ENCODE results near the gene PACSIN2. TPM values are rescaled to one million over a fixed set of nuclear protein-coding genes. Genes with fewer than 3 reads are reported as not detected.

The PACSIN2 gene
- total RNA-seq, 1 experiment from 2014 or later: 103 TPM

DNA sequence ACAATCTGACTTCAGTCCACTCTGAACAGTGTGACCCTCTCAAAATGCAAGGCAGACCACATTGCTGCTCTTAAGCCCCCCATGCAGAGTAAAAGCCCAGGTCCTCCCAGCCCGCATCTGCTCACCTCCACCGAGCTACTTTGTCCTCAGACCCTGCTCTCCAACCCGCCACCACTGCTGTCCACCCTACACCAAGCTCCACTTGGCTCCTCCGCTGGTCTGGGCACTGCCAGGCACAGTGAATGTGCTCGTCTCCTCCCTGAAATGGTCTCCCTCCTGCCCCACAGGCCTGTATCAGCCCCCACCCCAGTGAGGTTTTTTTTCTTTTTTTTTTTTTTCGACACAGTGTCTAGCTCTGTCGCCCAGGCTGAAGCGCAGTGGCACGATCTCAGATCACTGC is 90.5 kb downstream of the PACSIN2 start:
- Histone ChIP-seq H4K20me1 (ENCODE audit: insufficient read depth) (peaks cover 14% of the 10 kb centered on the region), H3K4me2 (no peak overlapping the region), H2AFZ (no peak overlapping the region), H3K9me3 (ENCODE audit: insufficient read depth, low read depth) (no peaks in the 10 kb centered on the region), H3K4me1 (replicated peaks; ENCODE audit: insufficient read depth) (peaks cover 55% of the 10 kb centered on the region), H3K79me2 (ENCODE audit: low read depth) (peaks cover 86% of the 10 kb centered on the region), H3K27me3 (ENCODE audit: insufficient read depth, low read depth) (no peaks in the 10 kb centered on the region), H3K9me2 (ENCODE audit: insufficient read depth) (no peaks in the 10 kb centered on the region), H3K4me3 (no peak overlapping the region), H3F3A (ENCODE audit: insufficient read depth, low read depth) (peaks cover 57% of the 10 kb centered on the region), H3K27ac (no peak overlapping the region), H3K36me3 (ENCODE audit: low read depth) (no peaks in the 10 kb centered on the region)
- DNase-seq: no peak
- ChIA-PET POLR2A (ENCODE audit: unreplicated experiment) (interaction anchor here (0.7 kb wide), 1 partner anchor 303 kb away, joined by 6 read pairs; no protein-coding TSS in a partner anchor), CTCF (no interaction called here)
- no TSS peak for BruUV-seq (replicated peaks)
- no peak for TF ChIP-seq EZH2 (IDR thresholded peaks at IDR 0.05; ENCODE audit: low read depth)
- TF ChIP-seq, protein P1, sequence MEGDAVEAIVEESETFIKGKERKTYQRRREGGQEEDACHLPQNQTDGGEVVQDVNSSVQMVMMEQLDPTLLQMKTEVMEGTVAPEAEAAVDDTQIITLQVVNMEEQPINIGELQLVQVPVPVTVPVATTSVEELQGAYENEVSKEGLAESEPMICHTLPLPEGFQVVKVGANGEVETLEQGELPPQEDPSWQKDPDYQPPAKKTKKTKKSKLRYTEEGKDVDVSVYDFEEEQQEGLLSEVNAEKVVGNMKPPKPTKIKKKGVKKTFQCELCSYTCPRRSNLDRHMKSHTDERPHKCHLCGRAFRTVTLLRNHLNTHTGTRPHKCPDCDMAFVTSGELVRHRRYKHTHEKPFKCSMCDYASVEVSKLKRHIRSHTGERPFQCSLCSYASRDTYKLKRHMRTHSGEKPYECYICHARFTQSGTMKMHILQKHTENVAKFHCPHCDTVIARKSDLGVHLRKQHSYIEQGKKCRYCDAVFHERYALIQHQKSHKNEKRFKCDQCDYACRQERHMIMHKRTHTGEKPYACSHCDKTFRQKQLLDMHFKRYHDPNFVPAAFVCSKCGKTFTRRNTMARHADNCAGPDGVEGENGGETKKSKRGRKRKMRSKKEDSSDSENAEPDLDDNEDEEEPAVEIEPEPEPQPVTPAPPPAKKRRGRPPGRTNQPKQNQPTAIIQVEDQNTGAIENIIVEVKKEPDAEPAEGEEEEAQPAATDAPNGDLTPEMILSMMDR (conservative IDR thresholded peaks at IDR 0.05): no peak
- intact Hi-C loops (cut with micrococcal nuclease; ENCODE audit: unreplicated experiment): loop anchor here (5.0 kb wide), 1 partner anchor 203 kb away; no protein-coding TSS in a partner anchor

DNA sequence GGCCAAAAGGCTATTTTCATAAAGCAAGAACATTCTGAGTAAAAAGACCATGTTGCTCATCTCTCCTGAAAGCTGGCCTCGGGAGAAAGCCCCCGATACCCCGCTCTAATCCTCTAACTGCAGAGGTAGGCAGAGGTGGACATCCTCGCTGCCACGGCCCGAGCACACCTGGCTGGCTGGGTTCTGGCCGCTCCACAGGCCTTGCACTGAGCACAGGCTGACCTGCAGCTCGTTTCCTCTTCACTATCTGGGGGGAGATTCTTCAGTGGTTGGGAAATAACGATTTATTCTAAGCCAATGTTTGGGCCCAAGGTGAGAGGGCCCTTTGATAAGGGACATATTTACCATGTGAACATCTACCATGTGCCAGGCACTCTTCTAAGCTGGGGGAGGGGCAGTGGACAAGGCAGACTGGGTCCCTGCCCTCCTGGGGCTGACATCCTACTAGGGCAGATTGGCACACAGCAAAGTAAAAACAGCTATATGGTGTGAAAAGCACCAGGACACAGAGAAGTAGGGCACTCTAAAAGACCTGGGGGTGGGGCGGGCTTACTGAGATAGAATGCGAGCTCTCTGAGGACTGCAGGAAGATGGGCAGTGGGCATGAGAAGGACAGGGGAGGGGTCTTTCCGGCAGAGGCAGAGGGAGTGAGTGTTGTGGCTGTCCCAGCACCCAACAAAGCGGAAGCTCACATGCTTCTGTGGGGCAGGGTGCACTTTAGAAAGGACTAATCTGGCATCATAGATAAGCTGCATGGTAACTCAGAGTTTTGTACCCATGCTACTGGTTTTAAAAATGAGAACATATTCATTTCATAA is 92.4 kb downstream of the PACSIN2 start:
- H3K4me2 ChIP-seq: peak overlapping the region; percentile 56
- peaks cover 14% of the 10 kb centered on the region for H4K20me1 ChIP-seq (ENCODE audit: insufficient read depth)
- no peaks in the 10 kb centered on the region for H3K36me3 ChIP-seq (ENCODE audit: low read depth)
- peak in 1 of 2 experiments; percentile 24 for DNase-seq
- ChIA-PET POLR2A (ENCODE audit: unreplicated experiment) (interaction anchor here (0.6 kb wide), 1 partner anchor 193 kb away, joined by 3 read pairs; no protein-coding TSS in a partner anchor), CTCF (no interaction called here)
- H2AFZ ChIP-seq: no peak overlapping the region
- H3K27ac ChIP-seq: peak overlapping the region; percentile 78
- peaks cover 54% of the 10 kb centered on the region for H3F3A ChIP-seq (ENCODE audit: insufficient read depth, low read depth)
- no peaks in the 10 kb centered on the region for H3K27me3 ChIP-seq (ENCODE audit: insufficient read depth, low read depth)
- intact Hi-C loops (cut with micrococcal nuclease; ENCODE audit: unreplicated experiment): loop anchor here (1.0 to 5.0 kb wide), 2 partner anchors 25 to 205 kb away; no protein-coding TSS in a partner anchor
- no peaks in the 10 kb centered on the region for H3K9me3 ChIP-seq (ENCODE audit: insufficient read depth, low read depth)
- H3K4me3 ChIP-seq: no peak overlapping the region
- no peaks in the 10 kb centered on the region for H3K9me2 ChIP-seq (ENCODE audit: insufficient read depth)
- H3K79me2 ChIP-seq (ENCODE audit: low read depth): peaks cover 85% of the 10 kb centered on the region
- peaks cover 63% of the 10 kb centered on the region for H3K4me1 ChIP-seq (replicated peaks; ENCODE audit: insufficient read depth)
- no TSS peak for BruUV-seq (replicated peaks)
- TF ChIP-seq, protein P1 (conservative IDR thresholded peaks at IDR 0.05): no peak
- no peak for TF ChIP-seq EZH2 (IDR thresholded peaks at IDR 0.05; ENCODE audit: low read depth)

DNA sequence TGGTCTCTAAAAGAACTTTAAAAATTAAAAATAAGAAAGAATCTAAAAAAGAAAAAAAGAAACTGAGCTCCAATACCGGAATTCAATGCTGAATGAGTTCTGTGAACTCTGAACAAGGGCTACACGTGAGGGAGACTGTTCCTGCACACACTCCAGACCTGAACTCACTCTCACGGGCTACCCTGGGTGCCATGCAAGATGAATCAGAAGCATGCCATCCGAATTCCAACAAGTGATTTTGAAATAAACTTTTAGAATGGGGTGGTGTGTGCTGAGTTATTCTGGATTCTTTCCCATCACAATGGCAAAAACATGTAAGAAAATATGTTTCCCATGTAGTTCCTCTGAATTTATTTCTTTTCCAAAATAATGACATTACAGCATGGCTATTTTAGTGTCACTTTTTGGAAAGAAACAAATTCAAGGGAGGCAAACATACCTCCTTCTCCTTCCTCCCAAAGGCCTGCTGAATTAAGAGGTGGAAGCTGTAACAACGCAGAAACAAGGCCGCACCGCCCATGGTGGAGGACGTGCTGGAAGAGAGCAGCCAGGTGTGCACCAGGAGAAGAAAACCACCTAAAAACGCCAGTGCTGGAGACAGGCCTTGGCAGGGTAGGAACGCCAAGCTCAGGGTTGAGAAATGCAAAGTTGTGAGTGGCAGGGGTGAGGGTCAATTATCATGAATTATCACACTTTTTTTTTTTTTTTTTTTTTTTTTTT is 94.7 kb downstream of the PACSIN2 start:
- Histone ChIP-seq H3K4me3 (no peak overlapping the region), H3K27me3 (ENCODE audit: insufficient read depth, low read depth) (no peaks in the 10 kb centered on the region), H3K4me2 (no peak overlapping the region; the same call in 1 of the 2 replicates), H3K4me1 (replicated peaks; ENCODE audit: insufficient read depth) (peaks cover 46% of the 10 kb centered on the region), H3K36me3 (ENCODE audit: low read depth) (no peaks in the 10 kb centered on the region), H3K9me3 (ENCODE audit: insufficient read depth, low read depth) (no peaks in the 10 kb centered on the region), H4K20me1 (ENCODE audit: insufficient read depth) (peaks cover 4% of the 10 kb centered on the region), H3K9me2 (ENCODE audit: insufficient read depth) (no peaks in the 10 kb centered on the region), H3K27ac (peak overlapping the region; percentile 37), H3F3A (ENCODE audit: insufficient read depth, low read depth) (peaks cover 35% of the 10 kb centered on the region), H2AFZ (no peak overlapping the region), H3K79me2 (ENCODE audit: low read depth) (peaks cover 83% of the 10 kb centered on the region)
- TF ChIP-seq, protein P1 (conservative IDR thresholded peaks at IDR 0.05): no peak
- no peak for TF ChIP-seq EZH2 (IDR thresholded peaks at IDR 0.05; ENCODE audit: low read depth)
- POLR2A ChIA-PET (ENCODE audit: unreplicated experiment): interaction anchor here (0.6 kb wide), 2 partner anchors 231 to 235 kb away, joined by 4 to 8 read pairs; no protein-coding TSS in a partner anchor
- intact Hi-C loops (cut with micrococcal nuclease; ENCODE audit: unreplicated experiment): loop anchor here (5.0 kb wide), 1 partner anchor 207 kb away; no protein-coding TSS in a partner anchor
- BruUV-seq (replicated peaks): no TSS peak
- CTCF ChIA-PET: interaction anchor here (0.6 kb wide), 2 partner anchors 28 to 161 kb away, joined by 3 read pairs; no protein-coding TSS in a partner anchor
- peak in 1 of 2 experiments; percentile 53 for DNase-seq
